DOHH2 (cell line): ENCODE data around the gene CLIC1.

Source experiments
- CTCF ChIP-seq: fragments of 200-600 bp; sonication (generic); IDR thresholded peaks from one replicate; pipeline ENCODE4 v1.5.1; 2014; ENCODE audit warnings: antibody characterized with exemption, mild to moderate bottlenecking, low read depth, low read length; ENCODE audit not compliant: poor library complexity, severe bottlenecking
- EZH2phosphoT487 ChIP-seq: fragments of 200-600 bp; sonication (generic); IDR thresholded peaks from 2 replicates; pipeline ENCODE4 v1.6.1; 2017; ENCODE audit warnings: borderline replicate concordance, mild to moderate bottlenecking, antibody characterized with exemption, low read length, moderate library complexity, mixed read lengths

GRCh38 chr6:31717499-31718222, 18.7 kb downstream of the CLIC1 start:
- no peak for TF ChIP-seq CTCF
- TF ChIP-seq EZH2phosphoT487, result no peak
